HFF-Myc (cell line): ENCODE measurements around the gene TSPAN9.

Source experiments
- DNase-seq: peaks from one replicate; pipeline ENCODE4 v3.0.0-alpha.2; 2011; ENCODE audit warnings: low read depth; ENCODE audit errors: extremely low read depth
- H3K4me3 ChIP-seq: replicated peaks from 2 replicates; pipeline ENCODE4 v1.5.1; 2011; ENCODE audit warnings: low read depth, mild to moderate bottlenecking, control low read depth, low read length
- CTCF ChIP-seq: IDR thresholded peaks from 2 replicates; pipeline ENCODE4 v1.5.1; 2012; ENCODE audit warnings: mild to moderate bottlenecking, low read depth, low read length, control low read depth; ENCODE audit errors: missing control alignments

TSPAN9 gene

GRCh38 chr12:3246253-3246652 lies 169.1 kb downstream of the TSPAN9 start:
- no peak for DNase-seq
- no peak for TF ChIP-seq CTCF
- H3K4me3 ChIP-seq = no peak overlapping the region

DNA sequence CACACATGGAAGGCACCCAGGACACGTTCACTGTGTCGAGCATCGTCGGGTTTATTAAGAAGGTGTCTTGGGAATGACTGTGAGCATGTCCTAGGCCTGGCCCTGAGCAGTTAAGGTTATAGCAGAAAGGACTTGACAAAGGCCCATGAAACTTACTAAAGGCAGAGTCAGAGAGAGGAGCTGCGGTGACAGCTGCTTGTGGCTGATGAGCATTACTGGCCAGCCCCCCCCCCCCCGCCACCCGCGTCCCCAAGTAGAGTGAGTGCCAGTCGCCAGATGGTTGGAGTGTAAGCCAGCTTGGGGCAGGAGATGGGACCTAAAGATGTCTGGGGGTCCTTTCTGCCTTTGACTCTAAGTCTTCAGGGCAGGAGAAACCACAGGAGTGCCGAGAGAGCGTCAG lies 169.9 kb downstream of the TSPAN9 start:
- no peak for TF ChIP-seq CTCF
- DNase-seq = no peak
- no peak overlapping the region for H3K4me3 ChIP-seq

- DNase-seq = no peak
- TF ChIP-seq CTCF = no peak
- H3K4me3 ChIP-seq = no peak overlapping the region
Measured at GRCh38 chr12:3247629-3248161, 170.5 kb downstream of the TSPAN9 start.

DNA sequence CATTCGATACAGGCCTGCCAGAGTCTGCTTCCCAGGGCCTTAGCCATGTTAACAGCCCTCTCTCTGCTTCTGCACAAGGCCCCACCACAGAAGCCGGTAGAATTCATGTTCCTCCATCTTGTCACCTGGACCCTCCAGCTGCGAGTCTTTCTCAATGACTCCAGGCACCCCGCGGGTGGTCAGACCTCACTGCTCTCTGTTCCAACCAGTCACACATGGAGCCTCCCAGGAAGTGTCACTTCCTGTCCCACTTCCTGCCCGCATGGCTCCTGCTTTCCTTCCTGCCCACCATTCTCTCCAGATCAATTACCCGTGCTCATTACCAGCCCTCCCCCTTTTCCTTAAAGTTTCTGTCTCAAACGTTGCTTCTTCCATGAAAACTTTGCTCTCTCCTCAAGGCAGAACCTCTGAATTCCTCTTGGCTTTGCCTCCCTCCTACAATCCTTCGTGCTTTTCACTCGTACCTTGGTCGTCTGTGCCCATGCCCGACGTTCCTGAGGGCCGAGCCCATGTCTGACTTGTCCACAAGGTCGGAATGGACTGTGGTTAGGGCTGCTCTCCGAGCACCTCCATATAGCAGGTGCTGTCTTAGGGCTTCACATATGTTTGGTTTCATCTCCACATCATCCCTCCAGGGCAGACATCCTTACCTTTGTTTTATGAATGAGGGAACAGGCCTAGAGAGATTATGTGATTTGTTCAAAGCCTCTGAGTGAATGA lies 172.1 kb downstream of the TSPAN9 start:
- TF ChIP-seq CTCF = no peak
- no peak for DNase-seq
- no peak overlapping the region for H3K4me3 ChIP-seq

- no peak for DNase-seq
- no peak overlapping the region for H3K4me3 ChIP-seq
- TF ChIP-seq CTCF = no peak
Measured at GRCh38 chr12:3250034-3250433, 172.9 kb downstream of the TSPAN9 start.

DNA sequence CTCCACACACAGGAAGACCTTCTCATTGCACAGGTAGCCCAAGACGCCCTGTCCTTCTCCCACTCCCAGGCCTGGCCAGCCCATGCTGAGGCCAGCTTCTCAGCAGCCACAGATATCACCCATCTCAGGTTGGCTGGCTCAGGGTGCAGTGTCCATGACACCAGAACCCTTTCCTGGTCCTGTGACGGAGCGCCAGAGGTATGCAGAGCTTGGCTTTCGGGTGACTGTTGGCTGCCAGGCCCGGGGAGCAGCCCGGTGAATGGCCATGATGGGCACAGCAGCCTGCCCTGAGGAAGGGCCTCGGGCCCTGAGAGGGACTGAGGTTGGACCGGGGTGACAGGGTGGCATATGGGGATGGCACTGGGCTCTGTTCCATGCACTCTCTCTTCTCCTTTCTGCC lies 173.4 kb downstream of the TSPAN9 start:
- TF ChIP-seq CTCF = no peak
- H3K4me3 ChIP-seq = no peak overlapping the region
- DNase-seq = no peak

GRCh38 chr12:3251067-3251466 lies 173.9 kb downstream of the TSPAN9 start:
- no peak for TF ChIP-seq CTCF
- H3K4me3 ChIP-seq = no peak overlapping the region
- no peak for DNase-seq
